Medulla oblongata (tissue), 1 donor: ENCODE measurements around the gene CEND1.
A peak's percentile ranks its signal among the peaks of the same experiment; 100 is the strongest.

Experiments
- DNase-seq: peaks from one replicate; pipeline ENCODE4 v3.0.0-alpha.2; 2015; ENCODE audit errors: extremely low spot score

CEND1 gene

GRCh38 chr11:777288-778255 is 12.3 kb downstream of the CEND1 start, which contains the start of gene GATD1:
Gene GATD1, minus strand, starts transcription at chr11:777487. Its CDS starts 25 bp downstream, at chr11:777462.
- DNase-seq, result peak; percentile 89

- DNase-seq, result no peak
Observed at GRCh38 chr11:776561-777287, 13.2 kb downstream of the CEND1 start.

- DNase-seq, result no peak
Observed at GRCh38 chr11:776263-776560, 13.7 kb downstream of the CEND1 start.

GRCh38 chr11:774873-775592 is 14.9 kb downstream of the CEND1 start:
- DNase-seq, result no peak

GRCh38 chr11:773830-774229 is 16.1 kb downstream of the CEND1 start:
- no peak for DNase-seq

- DNase-seq, result no peak
Observed at GRCh38 chr11:773425-773824, 16.5 kb downstream of the CEND1 start.

- DNase-seq, result peak; percentile 97
Observed at GRCh38 chr11:772429-773390, 17.2 kb downstream of the CEND1 start.

GRCh38 chr11:771617-772204 is 18.2 kb downstream of the CEND1 start:
- no peak for DNase-seq

GRCh38 chr11:770642-771616 is 19.0 kb downstream of the CEND1 start:
- DNase-seq, result no peak

- DNase-seq, result no peak
Observed at GRCh38 chr11:769887-770641, 19.8 kb downstream of the CEND1 start.

- DNase-seq, result no peak
Observed at GRCh38 chr11:767238-767637, 22.7 kb downstream of the CEND1 start.

GRCh38 chr11:766936-767210 is 23.0 kb downstream of the CEND1 start:
- DNase-seq, result no peak

GRCh38 chr11:766106-766935 is 23.6 kb downstream of the CEND1 start:
- no peak for DNase-seq

GRCh38 chr11:765802-766091 is 24.1 kb downstream of the CEND1 start:
- no peak for DNase-seq

- DNase-seq, result peak; percentile 75
Observed at GRCh38 chr11:765025-765801, 24.7 kb downstream of the CEND1 start.

GRCh38 chr11:764322-765024 is 25.4 kb downstream of the CEND1 start:
- no peak for DNase-seq
